ENCODE measurements around the gene CCNB3.
"Not testable (repeated sequence)": the region's sequence is repeated elsewhere in the genome, so short reads cannot be mapped to it uniquely, and the experiment has no call there.

Gene CCNB3

DNA sequence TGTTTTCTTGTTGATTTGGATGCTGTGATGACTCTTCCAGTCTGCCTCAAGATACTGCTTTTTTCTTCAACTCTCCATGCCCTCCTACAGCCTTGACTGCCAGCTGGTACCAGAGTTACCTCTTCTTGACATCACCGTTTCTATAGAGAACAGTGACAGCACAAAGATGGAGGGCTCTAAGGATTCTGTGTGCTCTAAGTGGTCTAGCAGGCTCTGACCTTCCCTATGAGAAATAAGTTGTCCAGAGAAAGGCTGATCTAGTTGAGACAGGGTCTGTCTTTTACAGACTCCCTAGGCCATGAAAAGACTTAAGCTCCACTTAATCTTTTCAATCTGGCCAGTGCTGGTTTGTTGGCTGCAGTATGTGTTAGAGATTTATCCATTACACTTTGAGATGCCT lies 3.7 kb upstream of the CCNB3 start, which contains the start of gene AKAP4:
Gene AKAP4, minus strand, starts transcription at position 101 of the 400 bp plus-strand sequence. CDS start 118 bp downstream, outside the sequence.
- TF ChIP-seq, protein P1, sequence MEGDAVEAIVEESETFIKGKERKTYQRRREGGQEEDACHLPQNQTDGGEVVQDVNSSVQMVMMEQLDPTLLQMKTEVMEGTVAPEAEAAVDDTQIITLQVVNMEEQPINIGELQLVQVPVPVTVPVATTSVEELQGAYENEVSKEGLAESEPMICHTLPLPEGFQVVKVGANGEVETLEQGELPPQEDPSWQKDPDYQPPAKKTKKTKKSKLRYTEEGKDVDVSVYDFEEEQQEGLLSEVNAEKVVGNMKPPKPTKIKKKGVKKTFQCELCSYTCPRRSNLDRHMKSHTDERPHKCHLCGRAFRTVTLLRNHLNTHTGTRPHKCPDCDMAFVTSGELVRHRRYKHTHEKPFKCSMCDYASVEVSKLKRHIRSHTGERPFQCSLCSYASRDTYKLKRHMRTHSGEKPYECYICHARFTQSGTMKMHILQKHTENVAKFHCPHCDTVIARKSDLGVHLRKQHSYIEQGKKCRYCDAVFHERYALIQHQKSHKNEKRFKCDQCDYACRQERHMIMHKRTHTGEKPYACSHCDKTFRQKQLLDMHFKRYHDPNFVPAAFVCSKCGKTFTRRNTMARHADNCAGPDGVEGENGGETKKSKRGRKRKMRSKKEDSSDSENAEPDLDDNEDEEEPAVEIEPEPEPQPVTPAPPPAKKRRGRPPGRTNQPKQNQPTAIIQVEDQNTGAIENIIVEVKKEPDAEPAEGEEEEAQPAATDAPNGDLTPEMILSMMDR (IDR thresholded peaks at IDR 0.05; ENCODE audit: insufficient read depth, low read length, missing control alignments), result no peak
- no peak for DNase-seq (ENCODE audit: low read depth, low spot score)
- ChIA-PET CTCF (interaction anchor here (1.2 to 1.7 kb wide), 2 partner anchors 101 to 282 kb away, joined by 3 read pairs; no protein-coding TSS in a partner anchor), POLR2A (no interaction called here)
- H3K4me3 ChIP-seq (ENCODE audit: low read depth, low read length), result no peak within 1 kb of the TSS

DNA sequence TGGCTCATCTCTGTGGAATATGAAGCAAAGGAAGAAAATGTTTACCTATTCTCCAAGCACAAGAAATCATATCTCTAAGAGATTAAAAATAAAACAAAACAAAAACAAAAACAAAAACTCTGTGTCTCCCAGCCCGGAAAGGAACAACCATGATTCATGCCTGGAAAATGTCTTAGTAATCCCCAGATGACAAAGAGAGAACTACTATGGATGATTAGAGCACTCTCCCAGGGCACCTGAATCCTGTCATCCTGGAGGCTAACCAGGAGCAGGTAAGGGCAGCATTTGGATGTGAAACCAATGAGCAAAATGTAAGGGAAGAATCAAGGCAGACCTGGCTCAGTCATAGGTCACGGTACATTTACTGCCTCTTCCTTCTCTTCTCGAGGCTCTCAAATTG lies 2.0 kb upstream of the CCNB3 start:
- TF ChIP-seq, protein P1 (IDR thresholded peaks at IDR 0.05; ENCODE audit: insufficient read depth, low read length, missing control alignments), result no peak
- CTCF ChIA-PET, result no interaction called here
- POLR2A ChIA-PET, result no interaction called here
- DNase-seq (ENCODE audit: low read depth, low spot score), result no peak
- no peak overlapping the region for H3K4me3 ChIP-seq (ENCODE audit: low read depth, low read length)

- POLR2A ChIA-PET, result no interaction called here
- CTCF ChIA-PET, result interaction anchor here (1.3 kb wide), 1 partner anchor 320 kb away, joined by 3 read pairs; no protein-coding TSS in a partner anchor
- DNase-seq (ENCODE audit: low read depth, low spot score), result no peak
- TF ChIP-seq, protein P1 (IDR thresholded peaks at IDR 0.05; ENCODE audit: insufficient read depth, low read length, missing control alignments), result no peak
- no peak overlapping the region for H3K4me3 ChIP-seq (ENCODE audit: low read depth, low read length)
Observed at GRCh38 chrX:50206753-50207152, 2.2 kb downstream of the CCNB3 start.

GRCh38 chrX:50211510-50211909 lies 6.9 kb downstream of the CCNB3 start:
- TF ChIP-seq, protein P1 (IDR thresholded peaks at IDR 0.05; ENCODE audit: insufficient read depth, low read length, missing control alignments), result no peak
- ChIA-PET POLR2A (no interaction called here), CTCF (no interaction called here)
- no peak overlapping the region for H3K4me3 ChIP-seq (ENCODE audit: low read depth, low read length)
- DNase-seq (ENCODE audit: low read depth, low spot score), result no peak

GRCh38 chrX:50281253-50281652 lies 76.7 kb downstream of the CCNB3 start:
- TF ChIP-seq, protein P1 (IDR thresholded peaks at IDR 0.05; ENCODE audit: insufficient read depth, low read length, missing control alignments), result no peak
- H3K4me3 ChIP-seq (ENCODE audit: low read depth, low read length), result no peak overlapping the region
- ChIA-PET POLR2A (no interaction called here), CTCF (no interaction called here)
- no peak for DNase-seq (ENCODE audit: low read depth, low spot score)

DNA sequence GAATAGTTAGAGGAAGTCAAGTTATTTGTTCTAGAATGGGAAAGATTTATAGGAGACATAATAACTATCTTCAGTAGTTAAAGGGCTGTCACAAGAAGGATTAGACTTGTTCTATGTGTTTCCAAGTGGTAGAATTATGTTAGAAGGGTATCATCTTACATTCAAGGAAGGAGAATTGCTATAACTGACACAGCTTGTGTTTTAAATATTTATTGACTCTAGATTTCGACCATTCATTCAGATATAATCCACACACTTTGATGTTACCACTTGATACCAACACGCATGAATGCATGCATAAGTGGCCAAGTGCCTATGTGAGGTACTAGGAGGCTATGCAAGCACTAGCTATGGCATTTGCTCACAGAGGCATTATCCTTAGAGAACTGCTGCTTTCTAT lies 122.7 kb downstream of the CCNB3 start:
- no peak overlapping the region for H3K4me3 ChIP-seq (ENCODE audit: low read depth, low read length)
- ChIA-PET CTCF (no interaction called here), POLR2A (no interaction called here)
- TF ChIP-seq, protein P1 (IDR thresholded peaks at IDR 0.05; ENCODE audit: insufficient read depth, low read length, missing control alignments), result no peak
- no peak for DNase-seq (ENCODE audit: low read depth, low spot score)

DNA sequence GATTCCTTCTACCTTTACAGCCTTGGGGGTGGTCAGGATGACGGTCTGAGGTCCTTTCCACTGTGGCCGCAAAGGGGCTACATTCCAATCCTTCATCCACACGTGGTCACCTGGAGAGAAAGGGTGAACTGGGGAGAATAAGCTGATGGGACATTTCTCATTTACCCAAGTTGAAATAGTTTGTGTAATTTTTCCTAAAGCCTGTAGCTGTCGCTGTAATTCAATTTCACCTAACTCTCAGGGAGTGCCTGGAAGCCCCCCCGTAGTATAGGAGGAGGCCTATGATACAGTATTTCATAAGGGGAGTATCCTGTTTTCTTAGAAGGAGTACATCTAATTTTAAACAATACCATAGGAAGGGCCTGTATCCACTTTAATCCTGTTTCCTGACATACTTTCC lies 128.1 kb downstream of the CCNB3 start:
- POLR2A ChIA-PET; CTCF ChIA-PET; H3K4me3 ChIP-seq (ENCODE audit: low read depth, low read length); DNase-seq (ENCODE audit: low read depth, low spot score): not testable (repeated sequence)

Measured in AG04449 (cell line).